MM.1S (cell line): ENCODE data around the gene KCNS3.

ENCODE experiments used
- CTCF ChIP-seq: fragments of 300-600 bp; sonication (generic); IDR thresholded peaks from 2 replicates; pipeline ENCODE4 v1.5.1; 2016; ENCODE audit warnings: antibody characterized with exemption, low read length, mixed read lengths
- EZH2 ChIP-seq: fragments of 300-600 bp; sonication (generic); optimal IDR thresholded peaks from 2 replicates; pipeline ENCODE3; 2017; ENCODE audit warnings: low read depth, mild to moderate bottlenecking, antibody characterized with exemption, low read length, mixed read lengths

GRCh38 chr2:17857021-17857420 is 21.4 kb upstream of the KCNS3 start:
- no peak for TF ChIP-seq CTCF
- no peak for TF ChIP-seq EZH2
